ENCODE results near the gene PSMC2.
"Not testable (repeated sequence)": the region's sequence is repeated elsewhere in the genome, so short reads cannot be mapped to it uniquely, and the experiment has no call there.

The PSMC2 gene

GRCh38 chr7:103388469-103389140 lies 41.2 kb downstream of the PSMC2 start:
- Mint-ChIP-seq H3K4me3 (no peak overlapping the region), H3K36me3 (ENCODE audit: low read depth) (no peaks in the 10 kb centered on the region), H3K9me3 (no peaks in the 10 kb centered on the region), H3K27me3 (ENCODE audit: low read depth) (peaks cover 7% of the 10 kb centered on the region), H3K4me1 (ENCODE audit: low read depth) (no peaks in the 10 kb centered on the region), H3K27ac (no peak overlapping the region)
- no peak for DNase-seq (ENCODE audit: low spot score)

GRCh38 chr7:103389263-103389662 lies 41.8 kb downstream of the PSMC2 start:
- H3K27me3 Mint-ChIP-seq (ENCODE audit: low read depth), result peaks cover 7% of the 10 kb centered on the region
- H3K36me3 Mint-ChIP-seq (ENCODE audit: low read depth), result no peaks in the 10 kb centered on the region
- H3K27ac Mint-ChIP-seq, result no peak overlapping the region
- no peak for DNase-seq (ENCODE audit: low spot score)
- no peaks in the 10 kb centered on the region for H3K9me3 Mint-ChIP-seq
- no peak overlapping the region for H3K4me3 Mint-ChIP-seq
- no peaks in the 10 kb centered on the region for H3K4me1 Mint-ChIP-seq (ENCODE audit: low read depth)

GRCh38 chr7:103391150-103391549 lies 43.7 kb downstream of the PSMC2 start:
- H3K27me3 Mint-ChIP-seq (ENCODE audit: low read depth), result peaks cover 7% of the 10 kb centered on the region
- H3K4me1 Mint-ChIP-seq (ENCODE audit: low read depth), result no peaks in the 10 kb centered on the region
- H3K27ac Mint-ChIP-seq, result no peak overlapping the region
- H3K9me3 Mint-ChIP-seq, result no peaks in the 10 kb centered on the region
- DNase-seq (ENCODE audit: low spot score), result no peak
- no peaks in the 10 kb centered on the region for H3K36me3 Mint-ChIP-seq (ENCODE audit: low read depth)
- no peak overlapping the region for H3K4me3 Mint-ChIP-seq

- Mint-ChIP-seq H3K27ac (no peak overlapping the region), H3K36me3 (ENCODE audit: low read depth) (no peaks in the 10 kb centered on the region), H3K27me3 (ENCODE audit: low read depth) (peaks cover 7% of the 10 kb centered on the region), H3K4me3 (no peak overlapping the region), H3K9me3 (no peaks in the 10 kb centered on the region), H3K4me1 (ENCODE audit: low read depth) (no peaks in the 10 kb centered on the region)
- no peak for DNase-seq (ENCODE audit: low spot score)
These were observed 44.5 kb downstream of the PSMC2 start for GRCh38 chr7:103391976-103392375.

GRCh38 chr7:103394566-103394965 lies 47.1 kb downstream of the PSMC2 start:
- no peak for DNase-seq (ENCODE audit: low spot score)
- no peaks in the 10 kb centered on the region for H3K9me3 Mint-ChIP-seq
- no peak overlapping the region for H3K4me3 Mint-ChIP-seq
- no peaks in the 10 kb centered on the region for H3K36me3 Mint-ChIP-seq (ENCODE audit: low read depth)
- H3K4me1 Mint-ChIP-seq (ENCODE audit: low read depth), result no peaks in the 10 kb centered on the region
- peaks cover 6% of the 10 kb centered on the region for H3K27me3 Mint-ChIP-seq (ENCODE audit: low read depth)
- no peak overlapping the region for H3K27ac Mint-ChIP-seq

GRCh38 chr7:103395071-103395470 lies 47.6 kb downstream of the PSMC2 start:
- Mint-ChIP-seq H3K27me3 (ENCODE audit: low read depth) (peaks cover 3% of the 10 kb centered on the region), H3K4me1 (ENCODE audit: low read depth) (no peaks in the 10 kb centered on the region), H3K4me3 (no peak overlapping the region), H3K9me3 (no peaks in the 10 kb centered on the region), H3K27ac (no peak overlapping the region), H3K36me3 (ENCODE audit: low read depth) (no peaks in the 10 kb centered on the region)
- no peak for DNase-seq (ENCODE audit: low spot score)

- no peaks in the 10 kb centered on the region for H3K9me3 Mint-ChIP-seq
- no peak overlapping the region for H3K4me3 Mint-ChIP-seq
- no peaks in the 10 kb centered on the region for H3K4me1 Mint-ChIP-seq (ENCODE audit: low read depth)
- DNase-seq (ENCODE audit: low spot score), result no peak
- H3K36me3 Mint-ChIP-seq (ENCODE audit: low read depth), result no peaks in the 10 kb centered on the region
- peaks cover 6% of the 10 kb centered on the region for H3K27me3 Mint-ChIP-seq (ENCODE audit: low read depth)
- no peak overlapping the region for H3K27ac Mint-ChIP-seq
These were observed 49.0 kb downstream of the PSMC2 start for GRCh38 chr7:103396471-103396870.

GRCh38 chr7:103398483-103399127 lies 51.2 kb downstream of the PSMC2 start:
- Mint-ChIP-seq H3K4me3 (no peak overlapping the region), H3K9me3 (no peaks in the 10 kb centered on the region), H3K27me3 (ENCODE audit: low read depth) (peaks cover 13% of the 10 kb centered on the region), H3K27ac (no peak overlapping the region), H3K36me3 (ENCODE audit: low read depth) (no peaks in the 10 kb centered on the region), H3K4me1 (ENCODE audit: low read depth) (no peaks in the 10 kb centered on the region)
- DNase-seq (ENCODE audit: low spot score), result no peak

GRCh38 chr7:103399687-103400086 lies 52.2 kb downstream of the PSMC2 start:
- not testable (repeated sequence) for H3K27ac Mint-ChIP-seq; H3K4me3 Mint-ChIP-seq; H3K4me1 Mint-ChIP-seq (ENCODE audit: low read depth); DNase-seq (ENCODE audit: low spot score); H3K36me3 Mint-ChIP-seq (ENCODE audit: low read depth); H3K9me3 Mint-ChIP-seq
- H3K27me3 Mint-ChIP-seq (ENCODE audit: low read depth), result peaks cover 13% of the 10 kb centered on the region

GRCh38 chr7:103405789-103406613 lies 58.6 kb downstream of the PSMC2 start:
- not testable (repeated sequence) for DNase-seq (ENCODE audit: low spot score); H3K27ac Mint-ChIP-seq; H3K9me3 Mint-ChIP-seq; H3K4me3 Mint-ChIP-seq; H3K4me1 Mint-ChIP-seq (ENCODE audit: low read depth); H3K36me3 Mint-ChIP-seq (ENCODE audit: low read depth)
- peaks cover 12% of the 10 kb centered on the region for H3K27me3 Mint-ChIP-seq (ENCODE audit: low read depth)

GRCh38 chr7:103412151-103412550 lies 64.7 kb downstream of the PSMC2 start:
- Mint-ChIP-seq H3K36me3 (ENCODE audit: low read depth) (no peaks in the 10 kb centered on the region), H3K4me1 (ENCODE audit: low read depth) (no peaks in the 10 kb centered on the region), H3K9me3 (no peaks in the 10 kb centered on the region), H3K27me3 (ENCODE audit: low read depth) (peaks cover 20% of the 10 kb centered on the region), H3K4me3 (no peak overlapping the region), H3K27ac (no peak overlapping the region)
- no peak for DNase-seq (ENCODE audit: low spot score)

- DNase-seq (ENCODE audit: low spot score), result no peak
- Mint-ChIP-seq H3K27ac (no peak overlapping the region), H3K4me3 (no peak overlapping the region), H3K4me1 (ENCODE audit: low read depth) (no peaks in the 10 kb centered on the region), H3K36me3 (ENCODE audit: low read depth) (no peaks in the 10 kb centered on the region), H3K9me3 (no peaks in the 10 kb centered on the region), H3K27me3 (ENCODE audit: low read depth) (peaks cover 22% of the 10 kb centered on the region)
These were observed 66.0 kb downstream of the PSMC2 start for GRCh38 chr7:103413407-103413806.

- Mint-ChIP-seq H3K27me3 (ENCODE audit: low read depth) (peaks cover 21% of the 10 kb centered on the region), H3K4me1 (ENCODE audit: low read depth) (no peaks in the 10 kb centered on the region), H3K27ac (no peak overlapping the region), H3K4me3 (no peak overlapping the region), H3K36me3 (ENCODE audit: low read depth) (no peaks in the 10 kb centered on the region), H3K9me3 (no peaks in the 10 kb centered on the region)
- no peak for DNase-seq (ENCODE audit: low spot score)
These were observed 70.8 kb downstream of the PSMC2 start for GRCh38 chr7:103418241-103418640.

Measured in T-helper 2 cell treated with Interferon-gamma antibody and Interleukin-4, amounts not matched to agents 5 μg/mL and 100 μg/mL, for 36 hours (primary cell).